ENCODE measurements around the gene SLFNL1.

Gene SLFNL1

DNA sequence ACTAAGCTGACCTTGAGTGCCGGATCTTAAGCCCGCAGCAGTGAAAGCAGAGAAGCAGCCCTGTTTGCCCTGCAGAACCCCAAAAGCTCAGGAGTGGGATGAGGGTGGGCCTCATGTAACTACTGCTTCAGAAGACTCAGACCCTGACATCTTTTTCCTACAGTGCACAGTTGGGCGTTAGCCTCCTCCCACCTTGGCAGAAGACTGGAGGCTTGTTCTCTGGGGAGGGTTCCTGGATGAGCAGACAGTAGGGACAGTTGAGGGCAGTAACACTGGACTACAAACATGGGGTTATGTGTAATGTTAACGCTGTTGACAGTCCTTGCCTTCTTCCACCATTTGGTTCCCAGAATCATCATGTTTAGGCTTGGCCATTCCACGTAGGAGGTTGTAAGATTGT lies 32.5 kb downstream of the SLFNL1 start:
- DNase-seq = no peak
- H3K9me2 ChIP-seq (replicated peaks; ENCODE audit: insufficient read depth, low read length) = no peaks in the 10 kb centered on the region
- no peak overlapping the region for H3K9ac ChIP-seq (ENCODE audit: low read length)
- no peaks in the 10 kb centered on the region for H3F3A ChIP-seq (ENCODE audit: insufficient read depth, low read length)
- no peak overlapping the region for H3K4me2 ChIP-seq (ENCODE audit: low read depth, low read length)
- H3K4me1 ChIP-seq (ENCODE audit: low read length) = no peaks in the 10 kb centered on the region
- H4K20me1 ChIP-seq (ENCODE audit: insufficient read depth, low read length) = peaks cover under 1% of the 10 kb centered on the region; the same call in 1 of the 2 replicates
- peaks cover 74% of the 10 kb centered on the region for H3K79me2 ChIP-seq (ENCODE audit: low read length)
- H3K9me3 ChIP-seq (replicated peaks; ENCODE audit: insufficient read depth, low read length) = no peaks in the 10 kb centered on the region
- H3K27ac ChIP-seq (ENCODE audit: low read length) = no peak overlapping the region
- peaks cover 41% of the 10 kb centered on the region for H3K36me3 ChIP-seq (replicated peaks; ENCODE audit: insufficient read depth, low read length)
- no peak for TF ChIP-seq EZH2 (optimal IDR thresholded peaks at IDR 0.05; ENCODE audit: low read depth, low read length)
- TF ChIP-seq, protein P1, sequence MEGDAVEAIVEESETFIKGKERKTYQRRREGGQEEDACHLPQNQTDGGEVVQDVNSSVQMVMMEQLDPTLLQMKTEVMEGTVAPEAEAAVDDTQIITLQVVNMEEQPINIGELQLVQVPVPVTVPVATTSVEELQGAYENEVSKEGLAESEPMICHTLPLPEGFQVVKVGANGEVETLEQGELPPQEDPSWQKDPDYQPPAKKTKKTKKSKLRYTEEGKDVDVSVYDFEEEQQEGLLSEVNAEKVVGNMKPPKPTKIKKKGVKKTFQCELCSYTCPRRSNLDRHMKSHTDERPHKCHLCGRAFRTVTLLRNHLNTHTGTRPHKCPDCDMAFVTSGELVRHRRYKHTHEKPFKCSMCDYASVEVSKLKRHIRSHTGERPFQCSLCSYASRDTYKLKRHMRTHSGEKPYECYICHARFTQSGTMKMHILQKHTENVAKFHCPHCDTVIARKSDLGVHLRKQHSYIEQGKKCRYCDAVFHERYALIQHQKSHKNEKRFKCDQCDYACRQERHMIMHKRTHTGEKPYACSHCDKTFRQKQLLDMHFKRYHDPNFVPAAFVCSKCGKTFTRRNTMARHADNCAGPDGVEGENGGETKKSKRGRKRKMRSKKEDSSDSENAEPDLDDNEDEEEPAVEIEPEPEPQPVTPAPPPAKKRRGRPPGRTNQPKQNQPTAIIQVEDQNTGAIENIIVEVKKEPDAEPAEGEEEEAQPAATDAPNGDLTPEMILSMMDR (IDR thresholded peaks at IDR 0.05; ENCODE audit: low read length) = no peak
- TF ChIP-seq EZH2phosphoT487 (IDR thresholded peaks at IDR 0.05; ENCODE audit: low read length) = no peak
- no peaks in the 10 kb centered on the region for H3K27me3 ChIP-seq (replicated peaks; ENCODE audit: insufficient read depth, low read length)
- no peak overlapping the region for H3K4me3 ChIP-seq (ENCODE audit: low read length)
- H2AFZ ChIP-seq (ENCODE audit: low read length) = no peak overlapping the region

DNA sequence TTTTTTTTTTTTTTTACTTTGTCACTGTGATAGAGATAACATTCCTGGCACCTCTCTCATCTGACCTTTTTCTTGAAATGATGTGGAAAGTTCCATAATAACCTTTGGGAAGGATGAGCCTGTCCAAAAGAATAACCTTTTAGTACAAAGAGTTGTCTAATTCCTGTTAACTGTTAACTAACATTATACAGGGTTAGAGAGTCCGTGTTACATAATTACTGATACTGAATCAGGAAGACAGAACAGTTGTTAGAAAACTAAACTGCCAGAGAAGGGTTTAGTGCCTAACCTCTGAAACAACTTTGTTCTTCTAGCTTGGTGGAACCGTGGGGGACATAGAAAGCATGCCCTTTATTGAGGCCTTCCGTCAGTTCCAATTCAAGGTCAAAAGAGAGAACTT lies 33.2 kb downstream of the SLFNL1 start:
- Histone ChIP-seq H3K4me1 (ENCODE audit: low read length) (no peaks in the 10 kb centered on the region), H3K36me3 (replicated peaks; ENCODE audit: insufficient read depth, low read length) (peaks cover 47% of the 10 kb centered on the region), H3K27ac (ENCODE audit: low read length) (no peak overlapping the region), H4K20me1 (ENCODE audit: insufficient read depth, low read length) (peaks cover 3% of the 10 kb centered on the region; the same call in 1 of the 2 replicates), H3K9ac (ENCODE audit: low read length) (no peak overlapping the region), H3K4me3 (ENCODE audit: low read length) (no peak overlapping the region), H3K27me3 (replicated peaks; ENCODE audit: insufficient read depth, low read length) (no peaks in the 10 kb centered on the region), H2AFZ (ENCODE audit: low read length) (no peak overlapping the region), H3K9me3 (replicated peaks; ENCODE audit: insufficient read depth, low read length) (no peaks in the 10 kb centered on the region), H3K4me2 (ENCODE audit: low read depth, low read length) (no peak overlapping the region), H3F3A (ENCODE audit: insufficient read depth, low read length) (no peaks in the 10 kb centered on the region), H3K9me2 (replicated peaks; ENCODE audit: insufficient read depth, low read length) (no peaks in the 10 kb centered on the region), H3K79me2 (ENCODE audit: low read length) (peaks cover 78% of the 10 kb centered on the region)
- no peak for DNase-seq
- TF ChIP-seq EZH2phosphoT487 (IDR thresholded peaks at IDR 0.05; ENCODE audit: low read length) = no peak
- TF ChIP-seq, protein P1 (IDR thresholded peaks at IDR 0.05; ENCODE audit: low read length) = no peak
- no peak for TF ChIP-seq EZH2 (optimal IDR thresholded peaks at IDR 0.05; ENCODE audit: low read depth, low read length)

DNA sequence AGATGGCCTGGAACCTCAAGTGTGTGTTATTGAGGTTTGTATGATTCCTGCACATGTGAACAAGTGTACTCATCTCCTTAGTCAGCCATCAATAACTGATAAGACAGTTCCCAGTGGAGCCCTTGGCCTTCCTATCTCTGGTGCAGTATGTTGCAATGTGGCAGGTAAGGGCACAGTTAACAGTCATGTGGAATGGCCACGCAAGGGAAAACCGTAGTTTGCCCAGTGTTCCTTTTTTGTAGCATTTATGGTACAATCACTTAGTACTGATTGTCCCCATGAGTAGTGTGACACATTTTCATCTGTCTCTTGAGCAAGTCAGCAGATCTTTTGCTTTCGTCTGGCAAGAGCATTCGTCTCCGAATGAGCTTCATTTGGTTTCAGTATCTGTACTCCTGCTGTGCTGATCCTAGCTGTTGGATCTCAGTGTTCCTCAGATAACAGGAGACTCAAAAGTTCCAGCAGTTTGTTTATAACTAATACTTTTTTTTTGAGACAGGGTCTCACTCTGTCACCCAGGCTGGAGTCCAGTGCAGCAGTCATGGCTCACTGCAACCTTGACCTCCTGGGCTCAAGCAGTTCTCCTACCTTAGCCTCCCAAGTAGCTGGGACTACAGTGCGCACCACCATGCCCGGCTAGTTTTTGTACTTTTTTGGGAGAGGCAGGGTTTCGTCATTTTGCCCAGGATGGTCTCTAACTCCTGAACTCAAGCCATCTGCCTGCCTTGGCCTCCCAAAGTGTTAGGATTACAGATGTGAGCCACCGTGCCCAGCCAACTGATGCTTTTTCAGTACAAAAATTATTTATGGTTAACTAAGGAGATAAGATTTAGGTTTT lies 33.9 kb downstream of the SLFNL1 start:
- H3K79me2 ChIP-seq (ENCODE audit: low read length) = peaks cover 80% of the 10 kb centered on the region

More for the DNA sequence above, 33.9 kb downstream of the SLFNL1 start:
- Histone ChIP-seq H3F3A (ENCODE audit: insufficient read depth, low read length) (no peaks in the 10 kb centered on the region), H4K20me1 (ENCODE audit: insufficient read depth, low read length) (peaks cover 7% of the 10 kb centered on the region; the same call in 1 of the 2 replicates), H3K4me1 (ENCODE audit: low read length) (no peaks in the 10 kb centered on the region), H3K36me3 (replicated peaks; ENCODE audit: insufficient read depth, low read length) (peaks cover 50% of the 10 kb centered on the region), H2AFZ (ENCODE audit: low read length) (no peak overlapping the region), H3K27ac (ENCODE audit: low read length) (no peak overlapping the region), H3K9ac (ENCODE audit: low read length) (no peak overlapping the region), H3K9me3 (replicated peaks; ENCODE audit: insufficient read depth, low read length) (no peaks in the 10 kb centered on the region), H3K4me2 (ENCODE audit: low read depth, low read length) (no peak overlapping the region), H3K9me2 (replicated peaks; ENCODE audit: insufficient read depth, low read length) (no peaks in the 10 kb centered on the region), H3K27me3 (replicated peaks; ENCODE audit: insufficient read depth, low read length) (no peaks in the 10 kb centered on the region), H3K4me3 (ENCODE audit: low read length) (no peak overlapping the region)
- TF ChIP-seq, protein P1 (IDR thresholded peaks at IDR 0.05; ENCODE audit: low read length) = no peak
- TF ChIP-seq EZH2 (optimal IDR thresholded peaks at IDR 0.05; ENCODE audit: low read depth, low read length) (no peak), EZH2phosphoT487 (IDR thresholded peaks at IDR 0.05; ENCODE audit: low read length) (no peak)
- no peak for DNase-seq
